Mucosa of gallbladder (tissue), 1 donor: Measurements from ENCODE around the gene MAGI1. TPM values are rescaled to one million over a fixed set of nuclear protein-coding genes. Genes with fewer than 3 reads are reported as not detected.
"Not testable (repeated sequence)": the region's sequence is repeated elsewhere in the genome, so short reads cannot be mapped to it uniquely, and the experiment has no call there.

Experiments used
- DNase-seq: peaks from one replicate; pipeline ENCODE4 v3.0.0-alpha.2; 2020; ENCODE audit warnings: low spot score
- total RNA-seq: library from RNA; stranded (reverse); gene quantifications from one replicate; pipeline ENCODE4 v1.2.1, GENCODE V29; 2021
- donor health status: DM: no; HTN: no; CAD: no.

Gene MAGI1
- total RNA-seq, 1 donor from 2014 or later, result 87.4 TPM

GRCh38 chr3:65752636-65753035 lies 286.1 kb downstream of the MAGI1 start:
- no peak for DNase-seq

DNA sequence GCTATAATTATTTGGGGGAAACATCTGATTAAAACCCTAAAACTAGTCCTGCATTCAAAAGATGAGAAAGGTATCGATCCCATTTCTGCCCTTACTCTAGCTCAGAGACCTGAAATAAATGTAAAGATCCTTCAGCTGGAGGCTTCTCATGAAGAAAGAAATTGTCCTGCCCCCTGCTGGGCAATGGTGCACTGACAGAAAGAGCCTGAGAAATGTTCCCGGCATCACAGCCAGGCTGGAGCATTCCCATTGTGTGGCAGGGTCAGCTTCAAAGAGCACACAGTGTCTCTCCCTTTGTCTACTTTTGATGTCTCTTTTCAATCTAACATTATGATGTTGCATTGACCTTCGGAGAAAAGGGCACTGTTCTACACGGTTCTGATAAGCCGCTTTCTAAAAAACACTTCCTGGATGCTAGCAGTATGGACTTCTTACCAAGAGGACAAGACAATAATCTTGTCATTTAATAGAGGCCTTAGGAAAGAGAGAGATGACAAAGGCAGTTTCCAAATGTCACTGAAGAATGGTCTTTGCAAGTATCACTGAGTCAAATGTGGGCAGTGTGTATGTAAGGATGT lies 287.5 kb downstream of the MAGI1 start:
- DNase-seq, result peak; percentile 28

DNA sequence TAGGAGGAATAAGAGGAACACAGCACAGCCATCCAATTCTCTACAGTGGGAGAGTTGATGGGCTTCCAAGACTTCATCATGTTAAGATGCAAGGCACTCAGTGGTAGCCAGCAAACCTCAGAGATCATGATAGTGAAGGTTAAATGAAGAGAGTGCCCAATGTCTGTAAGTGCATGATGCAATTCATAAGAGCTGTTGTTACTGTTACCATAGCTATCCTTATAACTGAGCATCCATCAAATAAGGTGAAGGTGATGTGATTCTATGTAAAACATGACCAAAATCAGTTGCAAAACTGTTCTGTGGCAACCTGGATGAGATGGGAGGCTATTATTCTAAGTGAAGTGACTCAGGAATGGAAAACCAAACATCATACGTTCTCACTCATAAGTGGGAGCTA lies 289.7 kb downstream of the MAGI1 start:
- DNase-seq, result no peak

GRCh38 chr3:65748326-65748725 lies 290.4 kb downstream of the MAGI1 start:
- DNase-seq, result no peak

DNA sequence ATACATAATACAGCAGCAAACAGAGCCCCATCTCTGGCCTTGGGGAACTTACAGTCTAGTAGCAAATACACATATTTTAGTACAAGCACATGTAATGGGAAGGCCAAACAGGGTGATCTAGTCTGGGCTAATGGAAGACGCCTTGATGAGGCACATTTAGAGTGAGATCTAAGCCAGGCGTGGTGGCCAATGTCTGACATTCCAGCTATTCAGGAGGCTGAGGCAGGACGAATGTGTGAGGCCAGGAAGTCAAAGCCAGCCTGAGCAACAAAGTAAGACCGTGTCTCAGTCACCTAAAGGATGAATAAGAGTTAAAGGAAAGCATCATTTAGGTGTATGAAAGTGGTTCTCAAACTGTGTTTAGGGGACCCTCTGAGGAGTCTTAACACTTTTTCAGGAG lies 291.9 kb downstream of the MAGI1 start:
- no peak for DNase-seq

DNA sequence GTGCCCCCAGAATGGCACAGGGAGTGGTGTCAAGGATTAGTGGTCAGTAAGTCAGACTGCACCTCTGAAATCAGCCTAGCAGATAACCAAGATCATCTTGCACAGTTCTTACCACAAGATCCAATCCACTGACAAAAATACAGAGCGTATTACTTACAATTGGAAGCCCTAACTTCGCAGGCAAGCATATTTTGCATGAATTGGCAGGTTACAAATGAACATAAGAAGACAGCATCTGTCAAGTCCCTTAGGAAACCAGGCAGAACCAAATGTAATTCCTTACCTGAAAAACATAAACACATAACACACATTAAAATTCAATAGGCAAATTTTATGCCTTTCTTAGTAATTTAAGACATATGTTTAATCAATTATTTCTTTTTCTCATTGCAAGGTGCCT lies 293.4 kb downstream of the MAGI1 start:
- no peak for DNase-seq

DNA sequence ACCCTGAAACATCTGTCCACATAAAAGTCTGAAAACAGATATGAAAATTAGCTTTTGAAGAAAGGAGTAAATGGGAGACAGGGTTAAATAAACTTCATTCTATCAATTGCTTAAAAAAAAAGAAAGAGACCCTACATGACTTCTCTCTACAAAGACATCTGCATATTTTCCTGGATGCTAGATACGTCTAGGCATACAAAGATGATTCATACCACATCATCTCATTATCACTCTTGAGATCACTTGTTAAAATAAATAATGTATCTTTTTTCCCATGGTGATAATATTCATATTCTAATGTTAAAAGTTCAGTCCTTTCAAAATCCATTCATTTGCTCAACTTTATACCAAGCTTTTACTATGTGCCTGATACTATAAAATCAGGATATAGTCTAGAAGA lies 295.8 kb downstream of the MAGI1 start:
- DNase-seq, result no peak

GRCh38 chr3:65741540-65741939 lies 297.2 kb downstream of the MAGI1 start:
- DNase-seq, result no peak

DNA sequence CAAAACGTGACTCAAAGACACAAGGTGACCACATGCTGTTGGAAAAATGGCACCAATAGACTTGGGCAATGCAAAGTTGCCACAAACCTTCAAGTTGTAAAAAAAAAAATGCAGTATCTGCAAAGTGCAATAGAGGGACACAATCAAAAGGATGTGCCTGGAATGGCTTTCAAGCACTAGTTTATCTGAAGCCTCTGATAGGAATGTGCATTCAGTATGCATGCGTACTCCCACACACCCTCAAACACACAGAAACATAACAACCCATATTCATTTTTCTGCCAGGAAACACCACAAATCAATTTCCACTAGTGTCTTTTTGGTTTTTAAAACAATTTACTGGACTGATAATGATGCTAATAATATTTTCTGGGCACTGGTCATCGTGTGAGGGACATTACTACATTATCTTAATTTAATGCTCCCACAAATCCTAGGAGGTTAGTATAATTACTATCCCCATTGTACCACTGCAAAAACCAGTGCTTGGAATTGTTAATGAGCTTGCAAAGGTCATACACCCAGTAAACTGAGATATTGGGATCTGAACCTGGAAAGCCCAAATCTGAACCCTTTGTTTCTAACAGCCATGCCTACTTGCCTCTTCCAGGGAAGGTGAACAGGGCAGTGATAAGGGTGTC lies 298.7 kb downstream of the MAGI1 start:
- DNase-seq, result no peak

- DNase-seq, result no peak
Measured at GRCh38 chr3:65734792-65735191, 303.9 kb downstream of the MAGI1 start.

DNA sequence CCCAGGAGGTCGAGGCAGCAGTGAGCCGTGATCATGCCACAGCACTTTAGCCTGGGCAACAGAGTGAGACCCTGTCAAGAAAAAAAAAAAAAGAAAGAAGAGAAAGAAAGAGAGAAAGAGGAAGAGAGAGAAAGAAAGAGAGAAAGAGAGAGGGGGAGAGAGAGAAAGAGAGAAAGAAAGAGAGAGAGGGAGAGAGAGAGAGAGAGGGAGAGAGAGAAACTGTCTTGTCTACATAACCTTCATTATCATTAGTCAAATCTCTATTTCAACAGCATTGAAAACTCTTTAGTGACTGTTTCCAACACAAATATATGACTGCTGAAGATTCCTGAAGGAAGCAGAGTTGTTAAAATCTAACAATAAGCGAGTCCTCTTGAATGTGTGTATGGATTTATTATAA lies 304.3 kb downstream of the MAGI1 start:
- no peak for DNase-seq

- no peak for DNase-seq
Measured at GRCh38 chr3:65733459-65733858, 305.3 kb downstream of the MAGI1 start.

GRCh38 chr3:65732051-65732935 lies 306.4 kb downstream of the MAGI1 start:
- DNase-seq, result peak; percentile 12

GRCh38 chr3:65730449-65730848 lies 308.3 kb downstream of the MAGI1 start:
- no peak for DNase-seq

DNA sequence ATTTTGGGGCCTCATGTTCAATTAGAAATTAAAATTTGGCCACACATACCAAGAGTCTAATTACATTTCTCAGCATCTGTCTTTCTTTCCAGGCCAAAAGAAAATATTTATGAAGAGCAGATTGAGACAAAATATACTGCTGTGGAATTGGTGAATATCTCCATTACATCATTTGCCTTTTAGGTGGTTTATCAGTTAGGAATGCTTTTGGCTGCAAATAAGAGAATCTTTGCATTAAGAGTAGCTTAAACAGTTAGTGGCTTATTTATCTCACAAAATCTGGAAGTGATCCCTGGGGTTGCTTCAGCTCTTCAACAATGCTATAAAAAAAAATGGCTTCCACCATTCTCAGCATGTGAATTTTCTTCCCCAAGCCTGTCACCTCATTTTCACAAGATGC lies 308.7 kb downstream of the MAGI1 start:
- DNase-seq, result no peak

- DNase-seq, result peak; percentile 49
Measured at GRCh38 chr3:65729555-65729954, 309.2 kb downstream of the MAGI1 start.

- no peak for DNase-seq
Measured at GRCh38 chr3:65728138-65728537, 310.6 kb downstream of the MAGI1 start.

- no peak for DNase-seq
Measured at GRCh38 chr3:65723985-65724384, 314.7 kb downstream of the MAGI1 start.

DNA sequence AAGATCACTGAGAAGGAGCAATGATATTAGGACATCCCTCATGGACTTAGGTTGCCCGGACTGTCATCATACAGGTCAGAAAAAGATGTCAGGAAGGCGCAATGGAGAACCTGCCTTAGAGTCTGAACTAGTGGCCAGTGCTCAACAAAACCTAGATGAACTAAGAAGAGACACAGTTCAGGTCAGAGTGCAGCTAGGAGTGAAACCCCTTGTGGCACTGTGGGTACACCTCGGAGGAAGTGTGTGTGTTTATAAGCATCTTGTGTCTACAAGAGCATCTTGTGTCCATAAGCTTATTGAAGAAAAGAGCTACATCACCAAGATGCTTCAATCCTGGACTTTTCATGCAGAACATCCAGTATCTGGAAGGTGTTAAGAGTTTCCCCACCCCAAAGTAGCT lies 315.7 kb downstream of the MAGI1 start:
- DNase-seq, result no peak

DNA sequence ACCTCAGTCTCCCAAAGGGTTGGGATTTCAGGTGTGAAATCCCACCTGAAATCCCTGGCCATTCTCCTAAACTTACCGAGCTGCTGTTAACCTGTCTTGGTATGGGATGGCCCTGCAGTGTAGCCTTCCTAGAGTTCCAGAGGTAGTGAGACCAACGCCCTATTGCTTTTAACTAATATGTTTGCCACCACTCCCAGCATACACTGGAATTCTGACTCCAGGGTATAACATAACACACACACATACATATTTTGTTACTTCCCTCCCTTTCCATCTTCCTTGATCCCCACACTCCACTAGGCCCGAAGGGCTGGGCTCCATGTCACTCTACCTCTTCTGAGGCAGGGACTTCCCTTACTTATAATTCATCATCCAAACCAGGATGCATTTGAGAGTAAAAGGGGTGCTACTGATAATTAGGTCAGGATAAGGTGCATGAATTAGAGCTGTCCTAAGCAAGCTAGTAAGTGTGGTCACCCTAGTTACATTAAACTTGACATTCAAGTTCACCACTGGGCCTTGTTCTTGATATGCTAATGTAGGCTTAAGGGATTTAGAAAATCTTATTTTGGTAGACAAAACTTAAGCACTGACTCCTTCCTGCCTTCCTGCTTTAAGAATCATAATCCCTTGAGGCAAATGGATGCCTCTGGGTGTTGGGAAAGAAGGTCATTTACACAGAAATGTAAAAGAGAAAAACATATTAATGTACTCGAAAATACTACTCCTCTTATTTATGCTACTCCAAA lies 317.6 kb downstream of the MAGI1 start:
- no peak for DNase-seq

DNA sequence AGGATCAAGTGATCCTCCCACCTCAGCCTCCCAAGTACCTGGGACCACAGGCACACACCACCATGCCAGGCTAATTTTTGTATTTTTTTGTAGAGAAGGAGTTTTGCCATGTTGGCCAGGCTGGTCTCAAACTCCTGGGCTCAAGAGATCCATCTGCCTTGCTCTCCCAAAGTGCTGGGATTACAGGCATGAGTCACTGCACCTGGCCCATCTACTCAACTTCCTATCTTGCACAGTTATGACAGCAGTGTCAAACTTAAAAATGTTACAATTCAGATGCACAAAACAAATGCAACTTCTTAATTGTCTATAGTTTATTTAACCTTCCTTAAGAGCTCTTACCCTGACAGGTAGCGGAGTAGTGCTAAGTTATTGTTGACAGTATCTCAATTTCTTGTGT lies 319.1 kb downstream of the MAGI1 start:
- DNase-seq, result not testable (repeated sequence)

DNA sequence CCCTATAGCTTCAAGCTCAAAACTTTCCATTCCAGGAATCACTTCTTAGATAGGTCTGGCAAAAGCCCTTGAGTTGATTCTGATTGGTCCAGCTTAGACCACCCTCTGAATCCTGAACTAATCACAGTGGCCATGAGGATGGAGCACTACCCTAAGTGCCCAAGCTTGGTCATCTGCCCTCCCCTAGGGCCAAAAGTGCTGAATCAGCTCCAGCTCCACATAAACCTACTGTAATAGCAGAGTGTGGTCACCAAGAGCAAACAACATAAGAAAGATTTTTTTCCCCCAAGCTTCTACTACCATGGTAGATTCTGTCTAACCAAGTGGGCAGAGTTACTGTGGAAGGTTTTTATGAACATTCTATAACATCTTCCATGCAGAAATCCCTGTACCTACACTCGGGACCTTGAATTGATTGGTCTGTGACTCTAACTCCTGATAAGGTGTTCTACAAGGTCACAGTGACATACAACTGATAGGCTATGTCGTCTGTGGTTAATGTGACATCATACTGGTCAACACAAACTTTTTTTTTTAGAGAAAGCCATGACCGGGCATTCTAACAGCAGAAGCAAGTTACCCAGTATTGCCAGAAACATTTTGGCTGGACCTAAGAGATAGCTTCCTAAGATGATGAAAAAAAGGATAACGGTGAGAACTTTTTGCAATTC lies 320.9 kb downstream of the MAGI1 start:
- DNase-seq, result no peak
